Left renal pelvis (tissue), 4 donors: ENCODE data around the gene BDNF. TPM values are rescaled to one million over a fixed set of nuclear protein-coding genes. Genes with fewer than 3 reads are reported as not detected.
"Not testable (repeated sequence)": the region's sequence is repeated elsewhere in the genome, so short reads cannot be mapped to it uniquely, and the experiment has no call there.

Experiments
- DNase-seq, 4 donors: peaks; one replicate each; pipeline ENCODE4 v3.0.0-alpha.2; 2013; ENCODE audit warnings: low read depth in 4 of 4, low spot score in 3 of 4
- polyA plus RNA-seq, 4 donors: library from polyadenylated mRNA; unstranded; fragments of 120-200 nt; gene quantifications; one replicate each; pipeline ENCODE4 v1.2.1, GENCODE V29; 2013; ENCODE audit not compliant: insufficient read length in 4 of 4

The BDNF gene
- polyA plus RNA-seq, 4 donors, result 0.16 to 1.5 (median 1.4) TPM

GRCh38 chr11:27629023-27629422 lies 71.2 kb downstream of the BDNF start:
- DNase-seq, result not testable (repeated sequence)

- DNase-seq, result no peak
Observed at GRCh38 chr11:27627979-27628378, 72.3 kb downstream of the BDNF start.

- DNase-seq, result no peak
Observed at GRCh38 chr11:27626938-27627586, 73.2 kb downstream of the BDNF start.

- DNase-seq, result no peak
Observed at GRCh38 chr11:27626269-27626937, 73.9 kb downstream of the BDNF start.

GRCh38 chr11:27625347-27625912 lies 74.8 kb downstream of the BDNF start:
- no peak for DNase-seq

- no peak for DNase-seq
Observed at GRCh38 chr11:27623945-27624523, 76.2 kb downstream of the BDNF start.

GRCh38 chr11:27622541-27623300 lies 77.5 kb downstream of the BDNF start:
- no peak for DNase-seq

GRCh38 chr11:27621405-27622161 lies 78.7 kb downstream of the BDNF start:
- DNase-seq, result no peak

- DNase-seq, result no peak
Observed at GRCh38 chr11:27619763-27620335, 80.4 kb downstream of the BDNF start.

GRCh38 chr11:27619039-27619574 lies 81.1 kb downstream of the BDNF start:
- DNase-seq, result no peak

GRCh38 chr11:27618281-27618915 lies 81.9 kb downstream of the BDNF start:
- no peak for DNase-seq

- no peak for DNase-seq
Observed at GRCh38 chr11:27616711-27617110, 83.5 kb downstream of the BDNF start.

- no peak for DNase-seq
Observed at GRCh38 chr11:27615833-27616232, 84.4 kb downstream of the BDNF start.

GRCh38 chr11:27614092-27614491 lies 86.2 kb downstream of the BDNF start:
- no peak for DNase-seq

GRCh38 chr11:27612932-27613880 lies 87.0 kb downstream of the BDNF start:
- no peak for DNase-seq

GRCh38 chr11:27611947-27612455 lies 88.3 kb downstream of the BDNF start:
- no peak for DNase-seq

GRCh38 chr11:27611390-27611789 lies 88.9 kb downstream of the BDNF start:
- DNase-seq, result no peak

GRCh38 chr11:27610946-27611345 lies 89.3 kb downstream of the BDNF start:
- no peak for DNase-seq
